ENCODE measurements around the gene MYH9.
A peak's percentile ranks its signal among the peaks of the same experiment; 100 is the strongest.

MYH9 gene

GRCh38 chr22:36344106-36344827, 43.5 kb downstream of the MYH9 start:
- no peak for DNase-seq

- no peak for DNase-seq
Observed at GRCh38 chr22:36343720-36344105, 44.1 kb downstream of the MYH9 start.

- DNase-seq: no peak
Observed at GRCh38 chr22:36343070-36343719, 44.6 kb downstream of the MYH9 start.

- DNase-seq: no peak
Observed at GRCh38 chr22:36341640-36342041, 46.1 kb downstream of the MYH9 start.

GRCh38 chr22:36340621-36341020, 47.1 kb downstream of the MYH9 start:
- DNase-seq: no peak

- no peak for DNase-seq
Observed at GRCh38 chr22:36339171-36340065, 48.3 kb downstream of the MYH9 start.

GRCh38 chr22:36337365-36338130, 50.2 kb downstream of the MYH9 start:
- DNase-seq: no peak

GRCh38 chr22:36336246-36337182, 51.3 kb downstream of the MYH9 start:
- DNase-seq: no peak

GRCh38 chr22:36335621-36336020, 52.1 kb downstream of the MYH9 start:
- no peak for DNase-seq

- DNase-seq: no peak
Observed at GRCh38 chr22:36334821-36335603, 52.8 kb downstream of the MYH9 start.

GRCh38 chr22:36334081-36334820, 53.5 kb downstream of the MYH9 start:
- DNase-seq: no peak

GRCh38 chr22:36333644-36334043, 54.1 kb downstream of the MYH9 start:
- DNase-seq: no peak

- no peak for DNase-seq
Observed at GRCh38 chr22:36332623-36333332, 55.0 kb downstream of the MYH9 start.

GRCh38 chr22:36331912-36332622, 55.7 kb downstream of the MYH9 start:
- no peak for DNase-seq

- peak; percentile 4 for DNase-seq
Observed at GRCh38 chr22:36331306-36331911, 56.4 kb downstream of the MYH9 start.

GRCh38 chr22:36330655-36331305, 57.0 kb downstream of the MYH9 start:
- no peak for DNase-seq

- no peak for DNase-seq
Observed at GRCh38 chr22:36330127-36330526, 57.6 kb downstream of the MYH9 start.

Measured in NCI-H526 treated with DMSO at 0.1 percent for 48 hours (cell line).